NCI-H2081 (cell line): Measurements from ENCODE around the gene F8A3.
"Not testable (repeated sequence)": the region's sequence is repeated elsewhere in the genome, so short reads cannot be mapped to it uniquely, and the experiment has no call there.

Source experiments
- DNase-seq, 2 experiments: peaks; one replicate each; lab custom pipeline; 2025; lab: John Stamatoyannopoulos, UW

F8A3 gene

DNA sequence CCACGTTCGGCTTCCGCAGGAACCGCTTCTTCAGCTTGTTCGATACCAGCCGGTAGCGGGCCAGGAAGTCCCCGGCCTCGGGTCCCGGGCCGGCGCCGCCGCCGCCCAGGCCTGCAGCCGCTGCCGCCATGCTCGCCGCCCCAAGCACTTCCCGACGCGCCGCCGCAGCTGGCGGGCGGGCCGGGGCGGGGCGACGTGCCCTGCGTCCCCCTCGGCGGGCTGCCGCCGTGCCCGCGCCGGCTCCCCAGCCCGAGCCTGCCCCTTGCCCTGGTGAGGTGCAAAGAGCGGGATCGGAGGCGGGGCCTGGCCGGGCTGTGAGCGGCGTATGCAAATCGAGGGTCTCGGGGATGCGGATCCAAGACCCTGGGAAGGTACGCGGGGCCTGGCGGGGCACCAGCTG is at the start of gene F8A3:
F8A3 (minus strand) TSS at position 150 of the 400 bp plus-strand sequence; CDS start at position 130, 20 bp downstream.
- not testable (repeated sequence) for DNase-seq

DNA sequence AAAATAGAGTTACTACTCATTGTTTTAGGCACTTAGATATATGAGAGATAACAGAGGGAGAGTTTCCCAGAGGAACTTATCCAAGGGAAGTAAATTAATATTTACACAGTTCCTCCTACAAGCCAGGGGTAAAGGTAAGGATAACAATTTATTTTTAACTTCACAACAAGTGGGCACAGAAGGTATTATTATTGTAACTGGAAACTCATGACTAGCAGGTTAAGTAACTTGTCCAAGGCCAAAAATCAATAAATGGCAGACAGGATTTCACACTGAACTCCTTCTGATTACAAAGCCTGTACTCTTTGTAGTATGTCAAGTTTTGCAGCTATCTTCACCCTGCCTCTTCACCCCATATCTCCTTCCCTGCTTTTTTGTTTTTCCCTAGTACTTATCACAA is 46.9 kb upstream of the F8A3 start:
- DNase-seq, result no peak

DNA sequence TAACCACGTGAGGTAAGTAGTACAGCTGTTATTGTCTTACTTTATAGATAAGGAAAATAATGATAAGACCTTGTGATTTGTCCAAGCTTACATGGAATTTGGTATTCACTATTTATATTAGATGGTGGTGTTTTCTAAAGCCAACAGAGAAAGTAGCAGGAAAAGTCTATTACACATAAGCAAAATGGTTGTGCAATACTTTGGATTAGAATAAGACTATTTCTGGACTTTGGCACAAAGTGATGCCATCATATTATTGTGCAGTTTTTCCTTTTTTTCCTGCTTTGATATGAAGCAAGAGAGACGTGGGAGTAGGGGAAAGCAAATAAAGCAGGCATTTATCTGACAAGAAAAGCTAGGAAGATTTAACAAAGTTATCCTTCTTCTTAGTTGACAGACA is 36.7 kb upstream of the F8A3 start:
- DNase-seq, result not testable (repeated sequence)

DNA sequence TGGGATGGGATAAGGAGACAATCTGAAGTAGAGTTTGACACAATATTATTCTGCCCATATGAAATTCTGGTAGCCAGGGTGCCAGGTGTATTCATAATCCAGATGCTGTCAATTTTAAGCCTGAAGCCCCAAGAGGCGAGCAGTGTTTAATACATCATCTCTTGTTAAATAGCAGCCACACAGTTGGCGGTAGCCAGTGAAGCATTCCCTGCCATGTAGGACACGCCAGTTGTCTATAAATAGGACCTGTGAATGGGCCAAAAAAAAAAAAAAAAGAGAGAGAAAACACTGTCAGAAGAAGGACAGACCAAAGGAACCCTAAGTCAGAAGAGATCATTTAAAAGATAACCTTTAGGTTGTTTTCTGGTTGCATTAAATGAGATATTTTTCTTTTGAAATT is 33.0 kb upstream of the F8A3 start:
- DNase-seq, result not testable (repeated sequence)

GRCh38 chrX:155477136-155477535 is 18.7 kb upstream of the F8A3 start:
- DNase-seq, result not testable (repeated sequence)

- not testable (repeated sequence) for DNase-seq
Observed at GRCh38 chrX:155466269-155466938, 8.0 kb upstream of the F8A3 start.

GRCh38 chrX:155460501-155460900 is 2.1 kb upstream of the F8A3 start:
- not testable (repeated sequence) for DNase-seq

DNA sequence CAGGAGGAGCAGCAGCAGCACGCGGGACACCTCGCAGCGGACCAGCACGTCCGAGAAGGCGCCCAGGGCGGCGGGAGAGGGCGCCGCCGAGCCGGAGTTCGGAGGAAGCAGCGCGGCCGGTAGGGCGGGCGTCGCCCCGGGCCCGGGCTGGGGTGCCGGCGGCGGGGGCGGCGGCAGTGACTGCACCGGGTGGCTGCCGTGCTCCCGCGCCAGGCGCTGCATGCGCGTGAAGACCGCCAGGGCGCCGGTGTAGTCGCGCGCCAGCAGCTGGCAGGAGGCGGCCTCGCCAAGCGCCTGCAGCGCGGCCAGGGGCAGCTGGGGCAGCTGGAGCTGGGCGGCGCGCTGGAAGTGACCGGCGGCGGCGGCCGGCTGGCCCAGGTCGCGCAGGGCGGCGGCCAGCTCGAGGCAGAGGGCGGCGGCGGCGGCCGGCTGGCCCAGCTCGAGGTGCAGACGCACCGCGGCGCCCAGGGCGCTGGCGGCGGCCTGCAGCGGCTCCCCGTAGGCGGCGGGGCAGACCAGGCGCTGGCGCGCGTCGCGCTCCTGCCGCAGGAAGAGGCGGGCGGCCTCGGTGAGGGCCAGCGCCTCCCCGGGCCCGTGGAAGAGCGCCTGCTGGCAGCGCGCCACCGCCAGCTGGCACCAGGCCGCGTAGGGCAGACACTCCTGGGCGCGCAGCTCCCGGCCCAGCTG is 516 bp downstream of the F8A3 start:
- DNase-seq, result not testable (repeated sequence)

- DNase-seq, result no peak
Observed at GRCh38 chrX:155441097-155441496, 17.3 kb downstream of the F8A3 start.

DNA sequence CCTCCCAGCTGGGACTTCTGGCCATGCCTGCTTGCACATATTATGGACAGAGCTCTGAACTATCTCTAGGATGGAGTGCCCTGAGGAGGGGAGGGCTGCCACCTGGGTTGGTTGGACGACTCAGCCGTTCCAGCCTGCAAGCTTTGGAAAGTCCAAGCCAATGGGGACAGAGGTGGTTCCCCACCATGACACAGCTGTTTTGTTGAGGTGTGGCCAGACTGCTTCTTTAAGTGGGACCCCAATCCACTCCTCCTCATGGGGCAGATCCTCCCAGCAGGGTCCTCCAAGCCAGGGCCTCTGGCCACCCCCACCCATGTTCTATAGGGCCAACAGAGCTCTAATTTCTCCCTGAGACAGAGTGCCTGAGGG is 22.7 kb downstream of the F8A3 start:
- DNase-seq, result no peak

GRCh38 chrX:155434906-155435743 is 23.3 kb downstream of the F8A3 start:
- DNase-seq, result no peak

DNA sequence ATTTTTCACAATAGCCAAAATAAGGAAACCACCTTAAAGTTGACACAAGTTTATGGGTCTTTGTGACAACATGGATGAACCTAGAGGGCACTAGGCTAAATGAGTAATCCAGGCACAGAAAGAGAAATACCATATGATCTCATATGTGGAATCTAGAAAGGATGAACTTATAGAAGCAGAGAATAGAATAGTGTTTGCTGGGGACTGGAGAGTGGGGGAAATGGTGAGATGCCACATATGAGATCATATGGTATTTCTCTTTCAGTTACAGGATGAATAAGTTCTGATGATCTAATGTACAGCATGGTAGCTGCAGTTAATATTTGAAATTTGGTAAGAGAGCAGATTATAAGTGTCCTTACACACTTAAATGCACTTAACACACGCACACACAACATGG is 40.7 kb downstream of the F8A3 start:
- no peak for DNase-seq
